SU-DHL-6 (cell line): Measurements from ENCODE around the gene RGMA.

ENCODE experiments used
- H2AFZ ChIP-seq: fragments of 200-600 bp; sonication (generic); 2 replicates; pipeline ENCODE4 v1.6.1; 2014; ENCODE audit warnings: low read depth, mild to moderate bottlenecking, moderate library complexity, mixed read lengths, antibody characterized with exemption, low read length; ENCODE audit not compliant: severe bottlenecking
- H3F3A ChIP-seq: fragments of 200-600 bp; shearing (Covaris generic); 2 replicates; pipeline ENCODE4 v1.6.0; 2016; ENCODE audit warnings: antibody characterized with exemption, mild to moderate bottlenecking; ENCODE audit not compliant: insufficient read depth
- H3K27ac ChIP-seq: fragments of 200-600 bp; sonication (generic); 2 replicates; pipeline ENCODE4 v1.5.1; 2016; ENCODE audit warnings: low read depth, mild to moderate bottlenecking, low read length, moderate library complexity, mixed read lengths
- H3K27me3 ChIP-seq: fragments of 200-600 bp; sonication (generic), shearing (Covaris generic); 2 replicates; pipeline ENCODE4 v1.6.0; 2014; ENCODE audit warnings: mild to moderate bottlenecking, low read length
- H3K36me3 ChIP-seq: fragments of 200-600 bp; sonication (generic); 2 replicates; pipeline ENCODE4 v1.6.1; 2014; ENCODE audit warnings: mild to moderate bottlenecking, low read length, mixed read lengths
- H3K4me2 ChIP-seq: fragments of 300-600, 200-600 bp; shearing (Covaris generic), sonication (generic); 2 replicates; pipeline ENCODE4 v1.6.0; 2014; ENCODE audit warnings: low read length, low read depth, mild to moderate bottlenecking; ENCODE audit not compliant: poor library complexity, severe bottlenecking
- H3K4me3 ChIP-seq: fragments of 200-600 bp; sonication (generic); 2 replicates; pipeline ENCODE4 v1.5.1; 2014; ENCODE audit warnings: antibody characterized with exemption, low read length, mild to moderate bottlenecking, mixed read lengths; ENCODE audit not compliant: insufficient read depth, poor library complexity, severe bottlenecking
- H3K79me2 ChIP-seq: fragments of 200-600 bp; sonication (generic); 2 replicates; pipeline ENCODE4 v1.6.1; 2014; ENCODE audit warnings: mild to moderate bottlenecking, low read length, moderate library complexity; ENCODE audit not compliant: insufficient read depth
- H3K9ac ChIP-seq: fragments of 200-600 bp; sonication (generic); 2 replicates; pipeline ENCODE4 v1.7.0; 2014; ENCODE audit warnings: mild to moderate bottlenecking, low read length
- H3K9me2 ChIP-seq: fragments of 200-600 bp; sonication (generic); replicated peaks from 2 replicates; pipeline ENCODE4 v1.6.1; 2014; ENCODE audit warnings: low read length; ENCODE audit not compliant: insufficient read depth
- H3K9me3 ChIP-seq: fragments of 200-600 bp; sonication (generic); 2 replicates; pipeline ENCODE4 v1.6.1; 2014; ENCODE audit warnings: low read length, mixed read lengths; ENCODE audit not compliant: insufficient read depth
- H4K20me1 ChIP-seq: fragments of 200-600 bp; sonication (generic); 2 replicates; pipeline ENCODE4 v1.6.1; 2014; ENCODE audit warnings: low read depth, mild to moderate bottlenecking, antibody characterized with exemption, low read length, moderate library complexity, mixed read lengths
- EZH2phosphoT487 ChIP-seq: fragments of 200-600 bp; sonication (generic), shearing (Covaris generic); conservative IDR thresholded peaks from 2 replicates; pipeline ENCODE4 v1.6.1; 2018; ENCODE audit warnings: mild to moderate bottlenecking, antibody characterized with exemption, low read length, moderate library complexity, mixed read lengths
- TF ChIP-seq, protein P1 (sequence below): fragments of 200-600 bp; sonication (generic); IDR thresholded peaks from one replicate; pipeline ENCODE4 v1.5.1; 2017; ENCODE audit warnings: antibody characterized with exemption, mild to moderate bottlenecking, low read length, moderate library complexity; ENCODE audit not compliant: insufficient read depth, poor library complexity, severe bottlenecking

Gene RGMA

DNA sequence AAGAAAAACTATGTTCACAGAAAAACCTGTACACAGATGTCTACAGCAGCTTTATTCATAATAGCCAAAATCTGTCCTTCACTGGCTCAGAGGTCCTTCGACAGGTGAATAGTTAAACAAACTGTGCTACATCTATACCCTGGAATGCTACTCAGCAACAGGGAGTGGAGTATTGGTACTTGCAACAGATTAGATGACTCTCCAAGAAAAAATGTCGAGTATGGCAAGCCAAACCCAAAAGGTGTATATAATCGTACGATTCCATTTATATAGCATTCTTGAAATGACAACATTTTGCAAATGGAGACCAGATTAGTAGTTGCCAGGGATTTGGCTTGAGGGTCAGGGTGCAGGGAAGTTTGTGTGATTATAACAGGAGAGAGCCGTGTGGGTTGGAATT, 22.4 kb upstream of the RGMA start:
- H3F3A ChIP-seq, result no peaks in the 10 kb centered on the region
- no peaks in the 10 kb centered on the region for H3K9me2 ChIP-seq
- H3K79me2 ChIP-seq, result no peaks in the 10 kb centered on the region
- no peak overlapping the region for H2AFZ ChIP-seq
- no peaks in the 10 kb centered on the region for H3K9me3 ChIP-seq
- TF ChIP-seq, protein P1, sequence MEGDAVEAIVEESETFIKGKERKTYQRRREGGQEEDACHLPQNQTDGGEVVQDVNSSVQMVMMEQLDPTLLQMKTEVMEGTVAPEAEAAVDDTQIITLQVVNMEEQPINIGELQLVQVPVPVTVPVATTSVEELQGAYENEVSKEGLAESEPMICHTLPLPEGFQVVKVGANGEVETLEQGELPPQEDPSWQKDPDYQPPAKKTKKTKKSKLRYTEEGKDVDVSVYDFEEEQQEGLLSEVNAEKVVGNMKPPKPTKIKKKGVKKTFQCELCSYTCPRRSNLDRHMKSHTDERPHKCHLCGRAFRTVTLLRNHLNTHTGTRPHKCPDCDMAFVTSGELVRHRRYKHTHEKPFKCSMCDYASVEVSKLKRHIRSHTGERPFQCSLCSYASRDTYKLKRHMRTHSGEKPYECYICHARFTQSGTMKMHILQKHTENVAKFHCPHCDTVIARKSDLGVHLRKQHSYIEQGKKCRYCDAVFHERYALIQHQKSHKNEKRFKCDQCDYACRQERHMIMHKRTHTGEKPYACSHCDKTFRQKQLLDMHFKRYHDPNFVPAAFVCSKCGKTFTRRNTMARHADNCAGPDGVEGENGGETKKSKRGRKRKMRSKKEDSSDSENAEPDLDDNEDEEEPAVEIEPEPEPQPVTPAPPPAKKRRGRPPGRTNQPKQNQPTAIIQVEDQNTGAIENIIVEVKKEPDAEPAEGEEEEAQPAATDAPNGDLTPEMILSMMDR, result no peak
- no peak for TF ChIP-seq EZH2phosphoT487
- H3K27me3 ChIP-seq, result no peaks in the 10 kb centered on the region
- H3K4me3 ChIP-seq, result no peak overlapping the region
- no peaks in the 10 kb centered on the region for H4K20me1 ChIP-seq
- H3K36me3 ChIP-seq, result no peaks in the 10 kb centered on the region
- no peak overlapping the region for H3K9ac ChIP-seq
- no peak overlapping the region for H3K4me2 ChIP-seq
- no peak overlapping the region for H3K27ac ChIP-seq

DNA sequence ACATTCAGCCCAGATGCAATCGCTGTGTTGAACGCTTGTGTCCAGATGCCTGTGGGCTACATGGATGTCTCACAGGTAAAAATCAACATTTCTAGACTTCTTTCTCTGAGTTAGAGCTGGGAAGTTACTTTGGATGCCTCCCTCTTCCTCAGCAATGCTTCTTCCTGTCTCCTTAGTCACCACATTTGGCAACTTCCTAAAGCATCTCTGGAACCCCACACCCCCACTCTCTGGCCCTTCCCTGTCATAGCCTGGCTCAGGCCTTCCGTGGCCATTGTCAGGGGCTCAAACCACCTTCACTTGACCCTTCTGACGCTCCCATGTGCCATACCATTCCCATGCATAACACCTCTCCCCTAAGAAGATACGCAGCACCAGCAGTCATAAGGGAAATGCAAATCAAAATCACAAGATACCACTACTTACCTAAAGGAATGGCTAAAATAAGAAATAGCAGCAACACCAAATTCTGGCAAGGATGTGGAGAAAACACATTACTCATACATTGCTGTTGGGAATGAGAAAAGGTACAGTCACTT, 21.6 kb upstream of the RGMA start:
- Histone ChIP-seq H3K27ac (no peak overlapping the region), H3K36me3 (no peaks in the 10 kb centered on the region), H2AFZ (no peak overlapping the region), H3K9me3 (no peaks in the 10 kb centered on the region), H4K20me1 (no peaks in the 10 kb centered on the region), H3K9me2 (no peaks in the 10 kb centered on the region), H3K79me2 (no peaks in the 10 kb centered on the region), H3K4me3 (no peak overlapping the region), H3K27me3 (no peaks in the 10 kb centered on the region), H3K9ac (no peak overlapping the region), H3F3A (no peaks in the 10 kb centered on the region), H3K4me2 (no peak overlapping the region)
- TF ChIP-seq, protein P1, result no peak
- no peak for TF ChIP-seq EZH2phosphoT487

DNA sequence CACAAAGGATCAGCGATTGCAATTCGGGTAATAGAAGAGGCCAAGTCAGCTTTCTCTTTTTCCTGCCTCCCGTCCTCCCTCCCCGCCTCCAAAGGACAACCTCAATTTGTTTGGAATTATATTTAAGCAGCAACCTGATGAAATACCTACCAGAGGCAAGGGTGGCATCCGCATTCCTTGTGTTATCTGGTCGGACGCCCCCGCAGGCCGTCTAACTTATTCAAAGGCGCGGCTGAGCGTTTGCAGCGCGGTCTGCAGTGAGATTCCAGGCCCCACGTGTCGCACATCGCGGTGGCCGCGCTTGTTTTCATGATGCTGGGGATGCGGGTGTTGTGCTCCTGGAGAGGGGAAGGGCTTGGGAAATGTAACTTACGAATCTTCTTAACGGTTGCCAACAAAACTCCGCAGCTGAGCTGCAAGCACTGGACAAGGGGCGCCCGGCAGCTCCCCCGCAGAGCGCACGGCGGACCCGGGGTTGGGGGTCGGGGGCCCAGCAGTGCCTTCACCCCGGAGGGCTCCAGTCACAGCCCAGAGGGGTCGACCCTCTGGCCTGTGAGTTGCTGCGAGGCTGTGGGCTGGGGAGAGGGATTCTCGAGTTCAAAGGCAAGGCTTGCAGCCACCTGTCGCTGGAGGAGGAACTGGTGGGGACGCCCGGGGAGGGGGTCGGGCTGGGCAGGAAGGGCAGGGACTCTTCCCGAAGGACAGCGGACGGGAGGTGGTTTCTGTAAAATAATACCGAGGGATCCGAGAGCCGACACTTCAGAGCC, 20.5 kb upstream of the RGMA start:
- Histone ChIP-seq H3K79me2 (no peaks in the 10 kb centered on the region), H3K27me3 (no peaks in the 10 kb centered on the region), H3K4me2 (no peak overlapping the region), H4K20me1 (no peaks in the 10 kb centered on the region), H3K36me3 (no peaks in the 10 kb centered on the region), H3K9me2 (no peaks in the 10 kb centered on the region), H3F3A (no peaks in the 10 kb centered on the region), H3K9me3 (no peaks in the 10 kb centered on the region), H3K9ac (no peak overlapping the region), H2AFZ (no peak overlapping the region), H3K4me3 (no peak overlapping the region), H3K27ac (no peak overlapping the region)
- TF ChIP-seq, protein P1, result no peak
- no peak for TF ChIP-seq EZH2phosphoT487
